Sigmoid colon (tissue), 7 donors: ENCODE measurements around the gene KLHL17. TPM values are rescaled to one million over a fixed set of nuclear protein-coding genes. Genes with fewer than 3 reads are reported as not detected.

Experiments
- DNase-seq: peaks from one replicate; pipeline ENCODE4 v3.0.0-alpha.2; 2019
- H3K27ac ChIP-seq, 4 donors: fragments of 200-600 bp; sonication (generic); one replicate each; pipeline ENCODE4 v1.5.1; 2016 to 2019; ENCODE audit warnings: mild to moderate bottlenecking in 1 of 4
- H3K27me3 ChIP-seq, 3 donors: fragments of 200-600 bp; sonication (generic); one replicate each; pipeline ENCODE4 v1.5.1; 2019; ENCODE audit warnings: mild to moderate bottlenecking in 1 of 3
- H3K36me3 ChIP-seq, 4 donors: fragments of 200-600 bp; sonication (generic); one replicate each; pipeline ENCODE4 v1.5.1; 2016 to 2019
- H3K4me1 ChIP-seq, 4 donors: fragments of 200-600 bp; sonication (generic); one replicate each; pipeline ENCODE4 v1.5.1; 2017 to 2019
- H3K4me3 ChIP-seq, 4 donors: fragments of 200-600 bp; sonication (generic); one replicate each; pipeline ENCODE4 v1.5.1; 2017 to 2019; ENCODE audit warnings: mild to moderate bottlenecking in 2 of 4, moderate library complexity in 1 of 4
- H3K9me3 ChIP-seq, 4 donors: fragments of 200-600 bp in 3 of 4; sonication (generic) in 3 of 4; one replicate each; pipeline versions ENCODE4 v1.5.1 to v1.6.1; 2013 to 2019
- EP300 ChIP-seq, 4 donors: sonication (generic); formaldehyde crosslinking; IDR thresholded peaks; one replicate each; pipeline ENCODE4 v1.6.1; 2017; ENCODE audit warnings: antibody characterized with exemption in 4 of 4
- POLR2A ChIP-seq, 2 donors: fragments of 450-650 bp; IDR thresholded peaks; one replicate each; pipeline ENCODE4 v1.6.1; 2016; ENCODE audit warnings: antibody characterized with exemption in 2 of 2, mild to moderate bottlenecking in 2 of 2, moderate library complexity in 2 of 2
- POLR2AphosphoS5 ChIP-seq, 4 donors: sonication (generic); formaldehyde crosslinking; IDR thresholded peaks; one replicate each; pipeline ENCODE4 v1.6.1; 2017; ENCODE audit warnings: antibody characterized with exemption in 4 of 4
- WGBS, 2 donors: extraction: QIAGEN DNeasy Blood & Tissue Kit; methylation state at CpG; one replicate each; pipeline ENCODE4 v1.1.7; 2013; 5-methylcytosine and 5-hydroxymethylcytosine counted together
- intact Hi-C: fragments of 100-400 bp; cut with DNase I; formaldehyde crosslinking; loops from one replicate; pipeline ENCODE4 v1.15.1; 2023
- polyA plus RNA-seq, 3 donors: library from polyadenylated mRNA; stranded (reverse); fragments of 200-250 nt; gene quantifications; one replicate each; pipeline ENCODE4 v1.2.3, GENCODE V29; 2013
- total RNA-seq, 4 donors: library from RNA; depleted of rRNA; stranded (reverse); fragments of >200 nt; gene quantifications; one replicate each; pipeline ENCODE4 v1.1.0, GENCODE V29; 2016
- TF ChIP-seq, protein P1 (sequence below), 4 experiments: fragments of 450-650 bp in 3 of 4; fragments of 200-600 bp in 1 of 4; IDR thresholded peaks; one replicate each; pipeline ENCODE4 v1.5.1; 2016 to 2019; ENCODE audit warnings: antibody characterized with exemption in 4 of 4, mild to moderate bottlenecking in 3 of 4, moderate library complexity in 2 of 4
- donor health status: healthy with polysubstance abuse.
- donor health status: Bipolar disorder and iron deficiency.
- donor health status: healthy.

The KLHL17 gene
- total and polyA plus RNA-seq, 7 donors: 0.69 to 10.8 (median 4.9) TPM

DNA sequence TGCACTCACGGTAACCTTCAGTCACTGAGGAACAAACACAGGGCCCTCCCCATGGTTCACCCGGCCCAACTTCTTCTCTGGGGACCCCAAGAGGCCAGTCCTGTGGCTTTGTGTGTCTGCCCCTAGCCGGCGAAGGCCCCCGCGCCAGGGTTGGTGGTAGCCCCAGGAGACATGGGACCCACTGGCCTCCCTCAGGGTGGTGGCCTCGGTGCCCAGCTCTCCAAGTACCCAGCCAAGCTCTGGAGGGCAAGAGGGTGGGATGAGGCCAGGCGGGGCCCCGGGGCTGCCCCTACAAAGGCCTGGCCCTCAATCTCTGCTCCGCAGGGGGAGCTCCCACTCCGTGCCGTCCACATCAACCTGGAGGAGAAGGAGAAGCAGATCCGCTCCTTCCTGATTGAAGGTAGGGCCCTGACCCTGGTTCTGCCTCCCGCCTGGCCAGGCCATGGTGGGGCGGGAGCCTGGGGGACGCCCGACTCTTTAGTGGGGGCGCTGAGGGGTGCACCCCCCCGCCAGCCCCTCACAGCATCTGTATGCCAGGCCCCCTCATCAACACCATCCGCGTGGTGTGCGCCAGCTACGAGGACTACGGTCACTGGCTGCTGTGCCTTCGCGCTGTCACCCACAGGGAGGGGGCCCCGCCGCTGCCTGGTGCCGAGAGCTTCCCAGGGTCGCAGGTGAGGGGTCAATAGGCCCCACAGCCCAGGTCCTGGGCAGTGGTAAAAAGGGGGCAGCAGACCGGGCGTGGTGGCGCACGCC lies 11.5 kb downstream of the KLHL17 start:
- Histone ChIP-seq H3K9me3 (no peaks in the 10 kb centered on the region), H3K4me3 (no peak overlapping the region), H3K27me3 (peaks cover 33 to 91% (median 74%) of the 10 kb centered on the region in 3 donors), H3K27ac (no peak overlapping the region), H3K4me1 (peaks cover 0 to 15% (median 14%) of the 10 kb centered on the region in 4 donors), H3K36me3 (no peaks in the 10 kb centered on the region)
- intact Hi-C loops: no loop called here
- no peak for TF ChIP-seq POLR2A (IDR thresholded peaks at IDR 0.05)
- TF ChIP-seq, protein P1, sequence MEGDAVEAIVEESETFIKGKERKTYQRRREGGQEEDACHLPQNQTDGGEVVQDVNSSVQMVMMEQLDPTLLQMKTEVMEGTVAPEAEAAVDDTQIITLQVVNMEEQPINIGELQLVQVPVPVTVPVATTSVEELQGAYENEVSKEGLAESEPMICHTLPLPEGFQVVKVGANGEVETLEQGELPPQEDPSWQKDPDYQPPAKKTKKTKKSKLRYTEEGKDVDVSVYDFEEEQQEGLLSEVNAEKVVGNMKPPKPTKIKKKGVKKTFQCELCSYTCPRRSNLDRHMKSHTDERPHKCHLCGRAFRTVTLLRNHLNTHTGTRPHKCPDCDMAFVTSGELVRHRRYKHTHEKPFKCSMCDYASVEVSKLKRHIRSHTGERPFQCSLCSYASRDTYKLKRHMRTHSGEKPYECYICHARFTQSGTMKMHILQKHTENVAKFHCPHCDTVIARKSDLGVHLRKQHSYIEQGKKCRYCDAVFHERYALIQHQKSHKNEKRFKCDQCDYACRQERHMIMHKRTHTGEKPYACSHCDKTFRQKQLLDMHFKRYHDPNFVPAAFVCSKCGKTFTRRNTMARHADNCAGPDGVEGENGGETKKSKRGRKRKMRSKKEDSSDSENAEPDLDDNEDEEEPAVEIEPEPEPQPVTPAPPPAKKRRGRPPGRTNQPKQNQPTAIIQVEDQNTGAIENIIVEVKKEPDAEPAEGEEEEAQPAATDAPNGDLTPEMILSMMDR (IDR thresholded peaks at IDR 0.05): no peak
- no peak for TF ChIP-seq POLR2AphosphoS5 (IDR thresholded peaks at IDR 0.05)
- no peak for TF ChIP-seq EP300 (IDR thresholded peaks at IDR 0.05)
- DNase-seq: no peak
- 69 to 81% methylated on average over 34 of the region's 34 CpGs for WGBS, 2 donors

DNA sequence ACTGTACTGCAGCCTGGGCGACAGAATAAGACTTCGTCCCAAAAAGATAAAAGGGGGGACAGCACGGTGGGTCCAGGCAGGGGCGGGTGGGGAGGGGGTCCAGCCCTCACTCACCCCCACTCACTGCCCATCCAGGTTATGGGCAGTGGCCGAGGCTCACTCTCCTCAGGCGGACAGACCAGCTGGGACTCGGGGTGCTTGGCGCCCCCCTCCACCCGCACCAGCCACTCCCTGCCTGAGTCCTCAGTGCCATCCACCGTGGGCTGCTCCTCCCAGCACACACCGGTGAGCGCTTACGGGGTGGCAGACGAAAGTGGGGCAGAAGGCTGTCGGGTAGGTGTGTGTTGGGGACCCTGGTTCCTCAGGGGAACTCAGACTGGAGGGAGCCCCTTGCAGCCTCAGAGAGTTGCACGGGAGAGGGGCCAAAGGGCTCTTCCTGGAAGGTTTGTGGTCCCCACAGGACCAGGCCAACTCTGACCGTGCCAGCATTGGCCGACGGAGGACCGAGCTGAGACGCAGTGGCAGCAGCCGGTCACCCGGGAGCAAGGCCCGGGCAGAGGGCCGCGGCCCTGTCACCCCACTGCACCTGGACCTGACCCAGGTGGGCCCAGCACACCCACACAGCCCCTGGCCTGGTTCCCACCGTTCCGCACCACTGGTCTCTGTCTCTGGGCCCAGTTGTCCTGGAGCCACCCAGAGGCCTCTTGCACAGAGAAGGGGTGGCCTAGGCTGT lies 12.5 kb downstream of the KLHL17 start:
- intact Hi-C loops: no loop called here

GRCh38 chr1:973459-974292 lies 13.3 kb downstream of the KLHL17 start:
- no peaks in the 10 kb centered on the region for H3K9me3 ChIP-seq
- intact Hi-C loops: no loop called here
- TF ChIP-seq EP300 (IDR thresholded peaks at IDR 0.05) (no peak), POLR2A (IDR thresholded peaks at IDR 0.05) (no peak)
- TF ChIP-seq, protein P1 (IDR thresholded peaks at IDR 0.05): no peak
- H3K4me3 ChIP-seq: no peak overlapping the region
- H3K36me3 ChIP-seq: no peaks in the 10 kb centered on the region
- H3K4me1 ChIP-seq: peaks cover 0 to 10% (median 9%) of the 10 kb centered on the region in 4 donors
- 81 to 85% methylated on average over 28 of the region's 28 CpGs for WGBS, 2 donors
- no peak for DNase-seq
- H3K27me3 ChIP-seq: peaks cover 33 to 76% (median 62%) of the 10 kb centered on the region in 3 donors
- no peak overlapping the region for H3K27ac ChIP-seq

More for the DNA sequence above, 12.5 kb downstream of the KLHL17 start:
- 77 to 85% methylated on average over 28 of the region's 28 CpGs for WGBS, 2 donors
- DNase-seq: no peak
- Histone ChIP-seq H3K9me3 (no peaks in the 10 kb centered on the region), H3K36me3 (no peaks in the 10 kb centered on the region), H3K27ac (no peak overlapping the region), H3K4me1 (peaks cover 0 to 10% (median 9%) of the 10 kb centered on the region in 4 donors), H3K27me3 (peaks cover 33 to 83% (median 69%) of the 10 kb centered on the region in 3 donors), H3K4me3 (no peak overlapping the region)
- TF ChIP-seq POLR2A (IDR thresholded peaks at IDR 0.05) (no peak), POLR2AphosphoS5 (IDR thresholded peaks at IDR 0.05) (no peak), EP300 (IDR thresholded peaks at IDR 0.05) (no peak)
- TF ChIP-seq, protein P1 (IDR thresholded peaks at IDR 0.05): no peak

GRCh38 chr1:974293-974640 lies 13.9 kb downstream of the KLHL17 start:
- Histone ChIP-seq H3K4me3 (no peak overlapping the region), H3K9me3 (no peaks in the 10 kb centered on the region), H3K27me3 (peaks cover 33 to 70% (median 59%) of the 10 kb centered on the region in 3 donors), H3K4me1 (peaks cover 0 to 10% (median 9%) of the 10 kb centered on the region in 4 donors), H3K27ac (no peak overlapping the region), H3K36me3 (no peaks in the 10 kb centered on the region)
- 85 to 89% methylated on average over 11 of the region's 11 CpGs for WGBS, 2 donors
- intact Hi-C loops: no loop called here
- DNase-seq: no peak
- TF ChIP-seq EP300 (IDR thresholded peaks at IDR 0.05) (no peak), POLR2A (IDR thresholded peaks at IDR 0.05) (no peak), POLR2AphosphoS5 (IDR thresholded peaks at IDR 0.05) (no peak)
- TF ChIP-seq, protein P1 (IDR thresholded peaks at IDR 0.05): no peak
